Stimulated activated CD8-positive, alpha-beta memory T cell treated with anti-CD3 and anti-CD28 coated beads, Interleukin-7, amount 100 ng/mL, for 48 hours (primary cell): ENCODE measurements around the gene ZNF22.

ENCODE experiments used
- DNase-seq, 2 donors: peaks; one replicate each; pipeline ENCODE4 v3.0.0-alpha.2; 2020; ENCODE audit warnings: low read depth in 1 of 2; ENCODE audit errors: extremely low read depth in 1 of 2

The ZNF22 gene

DNA sequence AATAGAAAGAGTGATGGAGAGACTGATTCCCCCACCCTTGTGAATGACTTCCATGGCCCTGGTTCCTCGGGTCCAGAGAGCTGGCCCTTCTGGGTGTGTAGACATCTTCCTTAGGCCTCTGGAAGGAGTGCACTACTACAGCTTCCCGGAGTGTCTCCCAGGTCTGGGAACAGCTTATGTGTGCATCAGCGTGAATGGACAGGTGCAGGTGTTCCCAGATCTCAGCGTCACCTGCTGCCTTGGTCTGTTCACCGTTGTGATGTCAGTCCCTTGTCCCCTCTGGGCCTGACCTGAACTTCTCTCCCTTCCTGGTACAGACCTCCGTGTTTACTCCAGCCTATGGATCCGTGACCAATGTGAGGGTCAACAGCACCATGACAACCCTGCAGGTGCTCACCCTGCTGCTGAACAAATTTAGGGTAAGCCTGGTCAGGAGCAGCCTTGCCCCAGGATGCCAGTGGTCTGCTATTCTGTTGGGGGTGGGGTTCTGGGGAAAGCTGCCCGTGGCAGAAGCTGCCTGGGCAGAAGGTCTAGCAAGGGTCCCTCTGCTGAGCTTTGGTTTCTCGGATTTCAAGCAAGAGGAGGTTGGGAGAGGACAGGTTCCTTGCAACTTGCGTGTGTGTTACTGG is 11.7 kb upstream of the ZNF22 start:
- DNase-seq, result no peak

DNA sequence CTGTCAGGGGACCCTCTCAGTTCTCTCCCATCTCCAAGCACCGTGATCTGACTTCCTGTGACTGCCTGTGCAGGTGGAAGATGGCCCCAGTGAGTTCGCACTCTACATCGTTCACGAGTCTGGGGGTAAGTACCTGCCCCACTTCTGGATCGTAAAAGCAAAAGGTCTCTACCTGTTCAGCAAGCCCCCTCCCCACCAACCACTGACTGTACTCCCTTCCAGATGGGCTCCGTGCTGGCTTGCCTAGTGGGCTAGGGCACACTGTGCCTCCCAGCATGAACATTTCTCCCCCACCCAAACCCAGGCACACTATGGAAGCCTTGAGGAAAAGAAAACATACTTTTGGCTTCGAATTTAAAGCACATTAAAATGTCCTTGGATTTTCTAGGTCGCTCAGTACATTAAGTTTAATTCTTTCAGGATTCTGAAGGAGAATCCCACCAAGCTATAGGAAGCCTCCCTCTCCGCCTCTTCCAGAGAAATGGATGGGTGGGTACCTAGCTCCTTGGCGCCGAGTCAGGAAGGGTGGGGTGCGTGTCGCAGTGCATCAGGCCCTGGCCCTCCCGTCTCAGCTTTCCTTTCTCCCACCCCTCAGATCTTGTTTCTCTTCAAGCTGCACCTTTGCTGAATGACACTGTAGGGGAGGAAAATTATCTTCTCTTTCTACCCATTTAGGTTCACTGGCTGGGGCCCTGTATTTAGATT is 11.0 kb upstream of the ZNF22 start:
- no peak for DNase-seq

DNA sequence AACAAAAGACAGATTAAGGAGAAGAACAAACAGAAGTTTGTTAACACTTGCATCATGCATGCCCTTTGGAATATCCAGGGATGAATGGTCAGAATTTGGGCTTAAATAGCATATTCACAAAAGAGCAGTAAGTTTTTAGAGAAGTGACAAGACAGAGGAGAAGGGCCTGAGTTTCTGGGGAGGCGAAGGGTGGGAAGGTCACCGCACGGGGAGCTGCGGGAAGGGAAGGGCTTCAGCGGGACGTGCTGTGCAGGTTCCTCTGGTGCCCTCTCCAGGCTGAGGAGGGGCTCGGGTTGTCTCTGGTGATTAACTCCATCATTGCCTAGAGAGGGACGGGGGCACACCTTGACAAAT is 10.4 kb upstream of the ZNF22 start:
- no peak for DNase-seq

DNA sequence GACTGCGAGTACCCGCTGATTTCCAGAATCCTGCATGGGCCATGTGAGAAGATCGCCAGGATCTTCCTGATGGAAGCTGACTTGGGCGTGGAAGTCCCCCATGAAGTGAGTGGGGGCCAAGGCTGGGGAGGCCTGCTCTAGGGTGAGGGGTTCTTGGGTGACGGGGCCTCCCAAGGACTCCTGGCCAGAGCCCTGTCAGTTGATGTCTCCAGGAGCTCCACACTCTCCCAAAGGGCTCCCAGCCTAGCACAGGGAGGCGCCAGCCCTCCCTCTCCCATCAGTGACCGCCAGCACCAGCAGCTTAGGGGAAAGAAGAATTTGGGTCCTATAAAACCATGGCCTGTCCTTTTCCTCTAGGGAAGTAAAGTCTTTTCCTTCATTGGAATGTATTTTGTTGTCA is 9.8 kb upstream of the ZNF22 start:
- no peak for DNase-seq

DNA sequence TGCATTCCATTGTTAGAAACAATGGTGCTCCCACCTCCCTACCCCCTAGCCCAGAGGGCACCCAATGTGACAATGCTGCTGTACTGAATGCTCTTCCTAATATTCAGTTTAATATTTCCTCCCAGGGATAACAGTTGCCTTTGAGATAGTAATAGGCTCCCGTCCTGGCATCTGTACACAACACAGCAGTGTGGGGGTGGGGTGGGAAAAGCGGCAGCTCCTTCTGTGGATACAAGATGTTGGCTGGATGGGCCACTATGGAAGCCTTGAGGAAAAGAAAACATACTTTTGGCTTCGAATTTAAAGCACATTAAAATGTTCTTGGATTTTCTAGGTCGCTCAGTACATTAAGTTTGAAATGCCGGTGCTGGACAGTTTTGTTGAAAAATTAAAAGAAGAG is 9.2 kb upstream of the ZNF22 start:
- no peak for DNase-seq

DNA sequence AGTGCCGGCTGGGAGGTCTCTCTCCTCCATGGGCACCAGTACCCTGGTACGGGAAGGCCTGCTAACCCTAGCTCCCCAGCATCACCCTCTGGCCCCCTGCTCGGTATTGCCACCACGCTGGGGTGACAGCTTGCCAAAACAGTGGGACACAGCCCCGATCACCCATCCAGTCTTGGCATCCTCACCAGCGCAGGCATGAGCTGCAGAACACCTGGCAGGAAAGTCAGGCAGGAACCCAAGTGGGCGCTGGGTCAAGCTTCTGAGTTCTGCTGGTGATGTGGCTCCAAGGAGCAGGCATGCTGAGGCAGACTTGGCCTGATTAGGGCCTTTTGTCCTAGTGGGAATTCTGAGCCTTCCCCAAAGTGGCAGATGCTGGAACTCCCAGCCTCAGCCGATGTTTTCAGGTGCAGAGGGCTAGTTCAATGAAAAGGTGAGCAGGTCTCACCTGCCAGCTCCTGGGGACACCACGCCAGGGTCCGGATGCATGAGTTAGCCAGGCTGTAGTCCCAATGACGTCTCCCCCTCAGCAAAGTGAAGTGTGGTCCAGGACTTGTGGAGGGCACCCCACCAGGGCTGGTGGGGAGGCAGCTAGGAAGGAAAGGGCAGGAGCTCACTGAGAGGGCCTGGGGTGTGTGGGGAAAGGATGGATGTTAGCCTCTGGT is 8.5 kb upstream of the ZNF22 start:
- DNase-seq, result no peak

DNA sequence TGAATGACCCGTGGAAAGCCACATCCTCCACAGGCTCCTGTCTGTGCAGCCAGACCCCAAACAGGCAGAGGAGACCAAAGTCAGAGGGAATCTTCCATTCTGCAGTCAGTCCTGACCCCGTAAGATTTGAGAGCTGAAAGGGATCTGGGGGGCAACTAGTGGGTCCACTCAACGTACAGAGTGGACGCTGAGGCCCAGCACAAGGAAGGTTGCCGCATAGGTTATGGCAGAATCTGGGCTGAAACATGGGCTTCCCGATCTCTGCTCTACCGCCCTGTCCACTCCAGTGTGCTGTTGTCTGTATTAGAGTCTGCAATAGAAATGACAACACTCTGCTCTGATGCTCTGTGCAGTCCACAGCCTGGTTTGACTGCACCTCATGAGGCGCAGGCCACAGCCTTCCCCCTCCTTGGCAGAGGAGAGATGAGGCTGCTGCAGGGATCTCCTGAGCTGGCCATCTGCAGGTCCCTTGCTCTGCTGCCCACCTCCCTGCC is 7.9 kb upstream of the ZNF22 start:
- no peak for DNase-seq

DNA sequence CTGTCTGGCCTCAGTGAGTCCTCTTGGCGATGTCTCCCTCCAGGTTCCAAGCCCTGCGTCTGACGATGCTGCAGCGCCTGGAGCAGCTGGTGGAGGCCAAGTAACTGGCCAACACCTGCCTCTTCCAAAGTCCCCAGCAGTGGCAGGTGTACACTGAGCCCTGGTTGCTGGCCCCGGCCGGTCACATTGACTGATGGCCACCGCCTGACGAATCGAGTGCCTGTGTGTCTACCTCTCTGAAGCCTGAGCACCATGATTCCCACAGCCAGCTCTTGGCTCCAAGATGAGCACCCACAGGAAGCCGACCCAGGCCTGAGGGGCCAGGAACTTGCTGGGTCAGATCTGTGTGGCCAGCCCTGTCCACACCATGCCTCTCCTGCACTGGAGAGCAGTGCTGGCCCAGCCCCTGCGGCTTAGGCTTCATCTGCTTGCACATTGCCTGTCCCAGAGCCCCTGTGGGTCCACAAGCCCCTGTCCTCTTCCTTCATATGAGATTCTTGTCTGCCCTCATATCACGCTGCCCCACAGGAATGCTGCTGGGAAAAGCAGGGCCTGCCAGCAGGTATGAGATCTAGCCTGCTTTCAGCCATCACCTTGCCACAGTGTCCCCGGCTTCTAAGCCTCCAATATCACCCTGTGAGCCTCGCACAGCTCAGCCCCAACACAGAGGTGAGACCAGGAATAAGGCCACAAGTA is 7.3 kb upstream of the ZNF22 start:
- no peak for DNase-seq

DNA sequence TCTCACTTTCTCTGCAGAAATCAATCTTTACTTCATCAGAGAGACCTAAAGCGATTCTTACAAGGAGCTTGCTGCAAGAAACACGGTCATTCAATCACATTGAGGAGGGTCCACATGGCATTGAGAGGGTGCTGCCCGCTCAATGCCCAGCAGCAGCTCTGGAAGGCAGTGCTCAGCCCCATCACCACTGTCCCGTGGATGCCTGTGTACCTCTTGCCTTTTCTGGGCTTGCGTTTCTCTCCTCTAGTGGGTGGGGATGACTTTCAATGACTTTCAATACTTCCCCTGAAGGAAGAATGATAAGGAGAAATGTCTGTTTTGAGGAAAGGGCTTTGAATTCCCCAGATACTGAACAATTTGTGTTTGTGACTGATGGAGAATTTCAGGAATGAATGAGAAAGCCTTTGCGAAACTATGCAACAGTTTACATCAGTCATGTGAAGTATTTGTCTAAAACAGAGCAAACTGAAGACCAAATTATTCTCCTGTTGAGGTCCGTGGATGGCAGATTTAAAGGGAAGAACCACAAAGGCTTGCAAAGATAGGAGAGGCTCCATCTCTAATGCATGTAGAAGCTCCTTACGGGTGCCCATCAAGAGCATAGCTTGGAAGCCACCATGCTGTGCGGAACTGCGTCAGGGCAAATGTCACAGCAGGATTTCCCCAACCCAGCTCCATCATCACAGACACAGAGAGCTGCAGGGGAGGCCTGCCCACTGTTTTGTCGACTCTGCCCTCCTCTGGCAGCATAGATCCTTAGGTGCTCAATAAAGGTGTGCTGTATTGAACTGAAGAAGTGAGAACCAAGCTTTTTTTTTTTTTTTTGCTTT is 6.6 kb upstream of the ZNF22 start:
- no peak for DNase-seq

DNA sequence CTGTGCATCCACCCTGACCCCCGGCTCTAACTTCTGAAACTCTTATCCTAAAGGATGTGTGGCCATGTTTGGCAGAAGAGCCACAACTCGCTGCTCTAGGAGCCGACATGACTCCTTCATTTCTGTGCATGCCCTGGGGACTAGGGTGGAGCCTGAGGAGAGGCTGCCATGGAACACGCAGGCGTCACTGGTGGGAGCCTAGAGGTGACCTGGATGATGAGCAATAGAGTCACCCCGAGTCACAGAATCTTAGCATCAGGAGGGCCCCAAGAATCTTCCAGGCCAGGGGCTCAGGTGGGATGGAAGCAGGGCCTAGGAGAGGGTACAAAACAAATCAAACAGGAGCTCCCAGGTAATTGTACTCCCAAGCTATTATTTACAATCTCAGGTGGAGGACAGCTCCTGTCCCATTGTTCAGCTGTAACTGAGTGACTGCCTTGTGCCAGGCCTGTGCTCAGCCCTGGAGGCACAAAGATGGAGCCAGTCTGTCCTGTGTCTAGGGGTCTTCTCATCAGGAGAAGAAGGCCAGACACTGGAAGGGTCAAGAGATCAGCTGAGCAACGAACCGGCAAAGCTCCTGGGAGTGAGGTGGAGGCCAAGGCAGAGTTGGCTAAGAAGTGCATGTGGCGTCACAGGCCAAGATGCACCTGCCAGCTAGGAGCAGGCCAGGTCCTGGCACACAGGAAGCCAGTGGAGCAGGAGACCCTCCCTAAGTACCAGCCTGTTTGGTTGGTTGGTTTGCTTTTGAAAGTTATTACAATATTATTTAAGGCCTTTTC is 5.8 kb upstream of the ZNF22 start:
- DNase-seq, result no peak

DNA sequence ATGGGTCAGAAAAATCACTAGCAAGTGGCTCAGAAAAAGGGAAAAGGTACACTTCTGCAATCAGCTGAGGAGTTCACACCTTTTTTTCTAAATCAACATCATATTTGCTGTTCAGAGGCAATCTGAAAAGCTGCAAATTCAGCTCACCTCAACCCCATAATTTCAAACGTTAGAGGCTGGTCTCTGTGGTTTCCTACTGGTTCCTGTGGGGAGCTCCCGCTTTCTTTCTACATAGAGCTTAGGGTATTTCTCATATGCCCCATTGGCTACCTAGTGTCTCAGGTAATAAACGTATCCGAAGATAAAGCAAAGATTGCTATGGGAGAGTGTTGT is 5.2 kb upstream of the ZNF22 start:
- no peak for DNase-seq

DNA sequence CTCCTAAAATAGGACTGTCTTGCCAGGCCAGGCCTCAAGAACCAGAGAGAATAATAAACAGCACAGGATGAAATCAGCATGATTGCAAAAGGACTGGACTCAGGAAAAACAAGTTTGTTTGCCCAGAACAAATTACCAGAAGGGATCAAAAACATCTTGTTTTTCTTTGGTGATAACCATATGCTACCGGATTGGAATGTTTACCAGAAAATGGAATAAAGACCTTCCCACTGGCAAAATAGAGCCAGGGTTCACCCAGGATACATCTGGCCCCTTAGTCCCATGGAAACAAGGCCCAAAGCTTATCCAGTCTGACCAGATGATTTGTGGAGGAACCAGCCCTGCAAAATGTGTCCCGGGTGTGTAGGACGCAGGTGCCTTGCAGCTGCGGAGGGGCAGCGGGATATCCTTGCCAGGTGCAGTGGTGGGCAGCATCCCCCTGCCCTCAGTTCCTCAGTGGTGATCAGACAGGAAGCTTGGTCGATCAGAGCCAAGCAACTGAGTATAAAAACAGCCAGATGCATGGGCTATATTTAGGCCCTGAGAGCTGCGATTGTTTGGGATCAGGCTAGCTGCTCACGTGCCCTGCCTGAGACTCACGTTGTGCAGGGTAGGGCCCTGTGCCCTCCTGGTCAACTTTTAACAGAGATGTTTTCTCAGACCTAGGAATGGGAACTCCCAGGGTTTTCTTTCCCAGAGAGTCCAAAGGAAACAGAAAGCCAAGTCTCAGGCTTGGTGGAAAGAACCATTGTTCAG is 4.6 kb upstream of the ZNF22 start:
- no peak for DNase-seq

DNA sequence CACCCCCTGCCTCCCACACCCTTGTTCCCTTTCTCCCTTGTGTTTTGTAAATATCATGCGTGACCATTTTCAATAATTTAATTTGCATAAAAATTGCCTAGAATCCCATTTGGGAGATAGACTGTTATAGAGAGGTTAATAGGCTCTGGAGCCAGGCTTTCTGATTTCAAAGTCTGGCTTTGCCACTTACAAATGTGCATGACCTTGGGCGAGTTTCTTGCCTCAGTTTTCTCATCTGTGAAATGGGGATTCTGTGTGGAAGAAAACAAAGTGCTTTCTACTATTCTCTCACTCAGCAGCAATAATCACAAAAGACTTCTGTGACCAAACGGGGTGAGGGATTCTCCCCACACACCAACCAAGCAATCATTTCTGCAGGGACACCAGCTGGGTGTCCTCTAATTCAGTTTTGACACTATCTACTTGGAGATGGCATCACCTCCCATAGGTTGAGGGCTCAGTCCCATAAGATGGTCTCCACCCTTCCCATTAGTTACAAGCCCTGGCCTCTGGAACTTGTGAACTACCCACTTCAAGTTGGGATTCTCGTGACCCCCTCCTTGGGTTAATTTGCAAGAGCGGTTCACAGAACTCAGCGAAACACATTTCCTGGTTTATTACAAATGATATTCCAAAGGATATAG is 3.5 kb upstream of the ZNF22 start:
- DNase-seq, result no peak

DNA sequence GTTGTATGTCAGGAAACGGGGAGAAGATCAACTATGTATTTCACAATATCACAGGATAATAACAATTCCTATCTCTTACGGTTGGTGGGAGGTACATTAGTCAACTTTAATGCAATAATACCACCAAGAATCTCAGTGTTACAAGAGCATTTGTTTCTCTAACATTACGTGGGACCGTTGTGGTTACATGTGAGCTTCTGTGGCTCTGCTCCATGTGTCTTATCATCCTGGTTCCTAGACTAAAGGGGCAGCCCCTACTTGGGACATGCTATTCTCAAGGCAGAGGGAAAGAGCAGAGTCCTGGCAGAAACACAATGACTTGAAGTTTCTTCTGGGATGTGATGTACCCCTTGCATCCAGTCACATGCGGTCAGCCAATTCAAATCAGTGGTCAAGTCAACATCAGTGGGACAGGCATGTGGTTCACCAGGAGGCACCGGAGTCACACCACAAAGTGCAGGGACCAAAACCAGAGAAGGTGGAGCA is 2.5 kb upstream of the ZNF22 start:
- no peak for DNase-seq

DNA sequence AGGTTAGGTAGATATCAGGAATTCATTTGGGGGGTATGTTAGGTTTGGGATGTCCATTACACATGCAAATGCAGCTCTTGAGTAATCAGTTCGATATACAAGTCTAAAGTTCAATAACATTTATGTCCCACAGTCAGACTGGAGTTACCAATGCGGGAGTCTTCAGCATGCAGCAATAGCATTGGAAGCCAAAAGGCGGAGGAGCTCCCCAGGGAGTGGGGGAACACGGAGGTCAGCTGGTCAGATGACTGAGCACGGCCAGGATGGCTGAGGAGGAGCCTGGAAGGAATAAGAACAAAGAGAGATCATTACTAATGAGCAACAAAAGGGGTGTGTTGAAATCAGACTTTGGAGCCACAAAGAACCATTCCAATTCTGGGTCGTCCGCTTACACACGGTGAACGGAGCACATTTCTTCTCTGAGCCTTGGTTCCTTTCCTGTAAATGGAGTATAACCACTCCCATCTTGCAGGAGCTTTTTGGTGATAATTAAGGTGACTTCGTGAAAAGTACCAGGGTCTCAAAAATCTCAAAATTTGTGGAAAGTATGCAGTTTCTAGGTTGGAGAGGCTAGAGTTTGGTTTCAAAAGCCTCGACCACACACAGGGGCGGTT is 478 bp upstream of the ZNF22 start:
- no peak for DNase-seq

DNA sequence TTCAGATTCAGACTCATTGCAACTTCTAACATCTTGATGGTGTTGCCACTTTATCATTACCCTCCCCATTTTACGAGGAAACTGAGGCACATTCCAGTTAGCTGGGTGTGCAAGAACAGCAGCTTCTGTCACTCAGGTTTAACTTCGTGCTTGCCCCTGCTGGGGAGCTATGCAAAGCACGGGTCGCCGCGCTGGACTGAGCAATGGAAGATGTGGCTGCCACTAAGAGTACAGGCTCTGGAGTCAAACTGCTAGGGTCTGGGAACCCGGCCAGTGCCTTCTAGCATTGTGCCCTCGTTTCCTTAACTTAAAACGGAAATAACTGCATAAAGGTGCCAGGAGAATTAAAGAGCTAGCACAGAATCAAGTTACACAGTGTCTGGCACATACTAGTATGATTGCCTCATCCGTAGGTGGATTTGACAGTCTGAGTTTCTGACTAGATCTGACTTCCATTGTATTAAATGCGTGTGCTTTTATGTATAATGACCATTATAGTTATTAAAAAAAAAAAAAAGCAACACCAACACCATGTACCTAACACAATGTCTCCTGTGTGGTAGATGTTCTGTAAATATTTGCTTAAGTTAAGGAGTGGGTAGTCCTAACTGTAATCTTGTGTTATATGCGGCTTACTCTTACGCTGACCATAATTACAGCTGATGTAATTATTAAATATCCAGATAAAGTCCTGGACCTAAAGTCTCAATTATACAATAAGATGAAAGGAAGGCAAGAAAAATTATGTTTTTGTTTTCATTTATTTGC is 842 bp downstream of the ZNF22 start:
- peak; percentile 13 to 22 for DNase-seq

DNA sequence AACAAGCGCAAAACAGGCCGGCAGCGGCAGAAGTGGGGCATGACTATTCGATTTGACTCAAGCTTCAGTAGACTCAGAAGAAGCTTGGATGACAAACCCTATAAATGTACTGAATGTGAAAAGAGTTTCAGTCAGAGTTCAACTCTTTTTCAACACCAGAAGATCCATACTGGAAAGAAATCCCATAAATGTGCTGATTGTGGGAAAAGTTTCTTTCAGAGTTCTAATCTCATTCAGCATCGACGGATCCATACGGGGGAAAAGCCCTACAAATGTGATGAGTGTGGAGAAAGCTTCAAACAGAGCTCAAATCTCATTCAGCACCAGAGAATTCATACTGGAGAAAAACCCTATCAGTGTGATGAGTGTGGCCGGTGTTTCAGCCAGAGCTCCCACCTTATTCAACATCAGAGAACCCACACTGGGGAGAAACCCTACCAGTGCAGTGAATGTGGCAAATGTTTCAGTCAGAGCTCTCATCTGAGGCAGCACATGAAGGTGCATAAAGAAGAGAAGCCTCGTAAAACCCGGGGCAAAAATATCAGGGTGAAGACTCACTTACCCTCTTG is 2.8 kb downstream of the ZNF22 start:
- DNase-seq, result no peak
